Measurements from ENCODE around the gene ARHGEF7. TPM values are rescaled to one million over a fixed set of nuclear protein-coding genes. Genes with fewer than 3 reads are reported as not detected.

The ARHGEF7 gene
- total RNA-seq, 1 donor from 2014 or later, result 64.6 TPM

GRCh38 chr13:111338841-111339240, 223.7 kb downstream of the ARHGEF7 start:
- H3K79me2 ChIP-seq (ENCODE audit: low read depth), result no peaks in the 10 kb centered on the region
- no peak overlapping the region for H3K27ac ChIP-seq
- H4K20me1 ChIP-seq (ENCODE audit: low read depth), result no peaks in the 10 kb centered on the region
- H3K4me3 ChIP-seq, result no peak overlapping the region
- Mint-ChIP-seq H3K27ac (no peak overlapping the region), H3K4me1 (peaks cover under 1% of the 10 kb centered on the region), H3K9me3 (peaks cover 3% of the 10 kb centered on the region), H3K4me3 (no peak overlapping the region), H3K36me3 (no peaks in the 10 kb centered on the region), H3K27me3 (ENCODE audit: insufficient read depth, low read depth) (no peaks in the 10 kb centered on the region)
- H3F3A ChIP-seq (ENCODE audit: low read depth), result no peaks in the 10 kb centered on the region
- no peak overlapping the region for H3K4me2 ChIP-seq
- TF ChIP-seq EZH2 (IDR thresholded peaks at IDR 0.05) (no peak), EZH2phosphoT487 (IDR thresholded peaks at IDR 0.05) (no peak)
- TF ChIP-seq, protein P1, sequence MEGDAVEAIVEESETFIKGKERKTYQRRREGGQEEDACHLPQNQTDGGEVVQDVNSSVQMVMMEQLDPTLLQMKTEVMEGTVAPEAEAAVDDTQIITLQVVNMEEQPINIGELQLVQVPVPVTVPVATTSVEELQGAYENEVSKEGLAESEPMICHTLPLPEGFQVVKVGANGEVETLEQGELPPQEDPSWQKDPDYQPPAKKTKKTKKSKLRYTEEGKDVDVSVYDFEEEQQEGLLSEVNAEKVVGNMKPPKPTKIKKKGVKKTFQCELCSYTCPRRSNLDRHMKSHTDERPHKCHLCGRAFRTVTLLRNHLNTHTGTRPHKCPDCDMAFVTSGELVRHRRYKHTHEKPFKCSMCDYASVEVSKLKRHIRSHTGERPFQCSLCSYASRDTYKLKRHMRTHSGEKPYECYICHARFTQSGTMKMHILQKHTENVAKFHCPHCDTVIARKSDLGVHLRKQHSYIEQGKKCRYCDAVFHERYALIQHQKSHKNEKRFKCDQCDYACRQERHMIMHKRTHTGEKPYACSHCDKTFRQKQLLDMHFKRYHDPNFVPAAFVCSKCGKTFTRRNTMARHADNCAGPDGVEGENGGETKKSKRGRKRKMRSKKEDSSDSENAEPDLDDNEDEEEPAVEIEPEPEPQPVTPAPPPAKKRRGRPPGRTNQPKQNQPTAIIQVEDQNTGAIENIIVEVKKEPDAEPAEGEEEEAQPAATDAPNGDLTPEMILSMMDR (IDR thresholded peaks at IDR 0.05), result no peak
- H3K36me3 ChIP-seq, result no peaks in the 10 kb centered on the region
- H3K27me3 ChIP-seq, result no peaks in the 10 kb centered on the region
- H2AFZ ChIP-seq (replicated peaks), result no peak overlapping the region
- no peak overlapping the region for H3K9ac ChIP-seq
- no peaks in the 10 kb centered on the region for H3K9me3 ChIP-seq (ENCODE audit: low read depth)
- no peaks in the 10 kb centered on the region for H3K4me1 ChIP-seq
- DNase-seq (ENCODE audit: low spot score), result no peak

GRCh38 chr13:111339366-111340143, 224.4 kb downstream of the ARHGEF7 start:
- Histone ChIP-seq H4K20me1 (ENCODE audit: low read depth) (no peaks in the 10 kb centered on the region), H3K27ac (no peak overlapping the region), H3K79me2 (ENCODE audit: low read depth) (no peaks in the 10 kb centered on the region), H3K36me3 (no peaks in the 10 kb centered on the region), H3K9me3 (ENCODE audit: low read depth) (no peaks in the 10 kb centered on the region), H3K4me3 (no peak overlapping the region), H3K4me2 (no peak overlapping the region), H3K9ac (no peak overlapping the region), H3F3A (ENCODE audit: low read depth) (no peaks in the 10 kb centered on the region), H2AFZ (replicated peaks) (no peak overlapping the region), H3K4me1 (no peaks in the 10 kb centered on the region), H3K27me3 (no peaks in the 10 kb centered on the region)
- Mint-ChIP-seq H3K27me3 (ENCODE audit: insufficient read depth, low read depth) (no peaks in the 10 kb centered on the region), H3K4me3 (no peak overlapping the region), H3K4me1 (peaks cover 6% of the 10 kb centered on the region), H3K36me3 (no peaks in the 10 kb centered on the region), H3K27ac (no peak overlapping the region), H3K9me3 (peaks cover 2% of the 10 kb centered on the region)
- no peak for DNase-seq (ENCODE audit: low spot score)
- TF ChIP-seq, protein P1 (IDR thresholded peaks at IDR 0.05), result no peak
- TF ChIP-seq EZH2phosphoT487 (IDR thresholded peaks at IDR 0.05) (no peak), EZH2 (IDR thresholded peaks at IDR 0.05) (no peak)

- H3K27me3 Mint-ChIP-seq (ENCODE audit: insufficient read depth, low read depth), result no peaks in the 10 kb centered on the region
- no peaks in the 10 kb centered on the region for H3K9me3 ChIP-seq (ENCODE audit: low read depth)
- H3K27ac Mint-ChIP-seq, result no peak overlapping the region
- no peak overlapping the region for H3K4me2 ChIP-seq
- peaks cover 11% of the 10 kb centered on the region for H3K4me1 Mint-ChIP-seq
- no peaks in the 10 kb centered on the region for H3F3A ChIP-seq (ENCODE audit: low read depth)
- no peaks in the 10 kb centered on the region for H3K36me3 ChIP-seq
- no peak overlapping the region for H2AFZ ChIP-seq (replicated peaks)
- no peaks in the 10 kb centered on the region for H3K4me1 ChIP-seq
- no peaks in the 10 kb centered on the region for H3K36me3 Mint-ChIP-seq
- TF ChIP-seq EZH2 (IDR thresholded peaks at IDR 0.05), result no peak
- TF ChIP-seq EZH2phosphoT487 (IDR thresholded peaks at IDR 0.05), result no peak
- TF ChIP-seq, protein P1 (IDR thresholded peaks at IDR 0.05), result no peak
- H3K27ac ChIP-seq, result no peak overlapping the region
- no peak overlapping the region for H3K4me3 Mint-ChIP-seq
- no peak overlapping the region for H3K4me3 ChIP-seq
- H3K27me3 ChIP-seq, result no peaks in the 10 kb centered on the region
- H3K9ac ChIP-seq, result no peak overlapping the region
- no peaks in the 10 kb centered on the region for H3K79me2 ChIP-seq (ENCODE audit: low read depth)
- no peaks in the 10 kb centered on the region for H4K20me1 ChIP-seq (ENCODE audit: low read depth)
- no peak for DNase-seq (ENCODE audit: low spot score)
- H3K9me3 Mint-ChIP-seq, result peaks cover 2% of the 10 kb centered on the region
Observed at GRCh38 chr13:111341886-111342285, 226.8 kb downstream of the ARHGEF7 start.

All from neural progenitor cell (in vitro differentiated cells).